ENCODE measurements around the gene POU2F1. TPM values are rescaled to one million over a fixed set of nuclear protein-coding genes. Genes with fewer than 3 reads are reported as not detected.
A peak's percentile ranks its signal among the peaks of the same experiment; 100 is the strongest.

The POU2F1 gene
- total and polyA plus RNA-seq, 7 donors = 0.83 to 9.0 (median 6.3) TPM

DNA sequence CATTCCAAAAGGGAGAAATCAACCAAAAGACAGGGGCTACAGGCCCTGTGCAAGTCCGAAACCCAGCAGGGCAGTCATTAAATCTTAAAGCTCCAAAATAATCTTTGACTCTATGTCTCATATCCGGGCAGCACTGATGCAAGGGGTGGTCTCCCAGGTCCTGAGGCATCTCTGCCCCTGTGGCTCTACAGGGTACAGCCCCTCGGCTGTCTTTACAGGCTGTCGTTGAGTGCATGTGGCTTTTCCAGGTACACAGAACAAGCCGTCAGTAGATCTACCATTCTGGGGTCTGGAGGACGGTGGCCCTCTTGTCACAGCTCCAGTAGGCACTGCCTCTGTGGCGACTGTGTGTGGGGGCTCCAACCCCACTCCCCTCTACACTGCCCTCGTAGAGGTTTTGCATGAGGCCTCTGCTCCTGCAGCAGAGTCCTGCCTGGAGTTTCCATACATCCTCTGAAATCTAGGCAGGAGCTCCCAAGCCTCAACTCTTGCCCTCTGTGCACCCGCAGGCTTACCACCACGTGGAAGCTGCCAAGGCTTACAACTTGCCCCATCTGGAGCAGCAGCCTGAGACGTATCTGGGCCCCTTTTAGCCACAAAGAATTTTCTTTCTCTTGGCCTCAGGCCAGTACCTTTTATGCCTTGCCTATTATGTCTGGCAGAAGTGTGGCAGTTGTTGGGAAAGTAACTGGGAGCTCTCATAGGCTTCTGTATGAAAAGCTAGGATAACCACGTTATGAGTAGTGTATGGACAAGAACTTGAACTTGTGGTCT, 52.5 kb downstream of the POU2F1 start:
- Histone ChIP-seq H3K4me1 (peaks cover 52% of the 10 kb centered on the region), H3K4me3 (no peak overlapping the region), H3K27me3 (ENCODE audit: insufficient read depth in 3 of 3, low read length in 2 of 3) (no peaks in the 10 kb centered on the region), H3K27ac (no peak overlapping the region), H3K36me3 (ENCODE audit: insufficient read depth in 1 of 2, low read depth in 1 of 2) (no peaks in the 10 kb centered on the region), H3K9me3 (no peaks in the 10 kb centered on the region)
- ATAC-seq (peak; percentile 36 to 78 (median 62)), DNase-seq (no peak)
- WGBS, 3 donors = 59 to 66% (median 64%) methylated on average over 12 of the region's 12 CpGs
- TF ChIP-seq, protein P1, sequence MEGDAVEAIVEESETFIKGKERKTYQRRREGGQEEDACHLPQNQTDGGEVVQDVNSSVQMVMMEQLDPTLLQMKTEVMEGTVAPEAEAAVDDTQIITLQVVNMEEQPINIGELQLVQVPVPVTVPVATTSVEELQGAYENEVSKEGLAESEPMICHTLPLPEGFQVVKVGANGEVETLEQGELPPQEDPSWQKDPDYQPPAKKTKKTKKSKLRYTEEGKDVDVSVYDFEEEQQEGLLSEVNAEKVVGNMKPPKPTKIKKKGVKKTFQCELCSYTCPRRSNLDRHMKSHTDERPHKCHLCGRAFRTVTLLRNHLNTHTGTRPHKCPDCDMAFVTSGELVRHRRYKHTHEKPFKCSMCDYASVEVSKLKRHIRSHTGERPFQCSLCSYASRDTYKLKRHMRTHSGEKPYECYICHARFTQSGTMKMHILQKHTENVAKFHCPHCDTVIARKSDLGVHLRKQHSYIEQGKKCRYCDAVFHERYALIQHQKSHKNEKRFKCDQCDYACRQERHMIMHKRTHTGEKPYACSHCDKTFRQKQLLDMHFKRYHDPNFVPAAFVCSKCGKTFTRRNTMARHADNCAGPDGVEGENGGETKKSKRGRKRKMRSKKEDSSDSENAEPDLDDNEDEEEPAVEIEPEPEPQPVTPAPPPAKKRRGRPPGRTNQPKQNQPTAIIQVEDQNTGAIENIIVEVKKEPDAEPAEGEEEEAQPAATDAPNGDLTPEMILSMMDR (IDR thresholded peaks at IDR 0.05) = no peak
- intact Hi-C loops (cut with DNase I) = no loop called here

DNA sequence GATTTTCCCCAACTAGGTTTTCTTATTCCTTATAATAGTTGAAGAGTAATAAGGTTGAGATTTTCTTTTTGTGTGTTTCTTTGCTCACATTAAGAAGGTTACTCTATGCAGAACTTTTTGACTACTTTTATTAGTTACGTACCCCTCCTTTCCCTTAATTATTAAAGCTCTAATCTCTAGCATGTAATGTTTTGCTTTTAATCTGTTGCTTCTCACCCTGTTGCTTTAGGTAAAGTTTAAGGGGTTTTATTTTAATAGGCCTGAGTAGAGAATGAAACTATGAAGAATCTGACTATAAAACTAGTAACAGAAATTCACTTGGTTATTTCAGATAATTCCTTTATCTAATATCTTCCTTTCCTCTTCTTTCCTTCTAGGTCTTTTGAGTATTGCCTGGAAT, 53.4 kb downstream of the POU2F1 start:
- Histone ChIP-seq H3K27ac (no peak overlapping the region), H3K4me3 (no peak overlapping the region), H3K9me3 (no peaks in the 10 kb centered on the region), H3K27me3 (ENCODE audit: insufficient read depth in 3 of 3, low read length in 2 of 3) (no peaks in the 10 kb centered on the region), H3K36me3 (ENCODE audit: insufficient read depth in 1 of 2, low read depth in 1 of 2) (no peaks in the 10 kb centered on the region), H3K4me1 (peaks cover 52% of the 10 kb centered on the region)
- DNase-seq (no peak), ATAC-seq (no peak)
- TF ChIP-seq, protein P1 (IDR thresholded peaks at IDR 0.05) = no peak
- 88 to 96% (median 92%) methylated on average over 1 of the region's 1 CpG for WGBS, 3 donors
- intact Hi-C loops (cut with DNase I) = no loop called here

DNA sequence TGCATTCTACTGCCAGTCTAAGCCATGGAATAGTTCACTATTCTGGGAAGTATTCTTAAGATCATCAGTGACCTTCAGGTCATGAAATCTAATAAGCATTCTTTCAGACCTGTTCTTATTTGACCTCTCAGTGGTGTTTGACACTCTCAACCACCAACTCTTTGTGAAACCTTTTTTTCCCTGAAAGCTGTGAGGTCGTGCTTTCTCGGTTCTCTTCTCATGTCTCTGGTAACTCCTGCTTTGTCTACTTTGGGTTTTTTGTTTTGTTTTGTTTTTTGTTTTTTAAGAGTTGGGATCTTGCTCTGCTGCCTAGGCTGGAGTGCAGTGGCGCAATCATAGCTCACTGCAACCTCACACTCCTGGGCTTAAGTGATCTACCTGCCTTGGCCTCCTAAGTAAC, 56.3 kb downstream of the POU2F1 start:
- H3K36me3 ChIP-seq (ENCODE audit: insufficient read depth in 1 of 2, low read depth in 1 of 2) = no peaks in the 10 kb centered on the region
- no peak for ATAC-seq
- H3K4me1 ChIP-seq = peaks cover 50% of the 10 kb centered on the region
- H3K9me3 ChIP-seq = no peaks in the 10 kb centered on the region
- no peak overlapping the region for H3K27ac ChIP-seq
- no peaks in the 10 kb centered on the region for H3K27me3 ChIP-seq (ENCODE audit: insufficient read depth in 3 of 3, low read length in 2 of 3)
- no peak for DNase-seq
- WGBS, 3 donors = 92 to 94% (median 94%) methylated on average over 3 of the region's 3 CpGs
- no peak overlapping the region for H3K4me3 ChIP-seq
- intact Hi-C loops (cut with DNase I) = no loop called here
- TF ChIP-seq, protein P1 (IDR thresholded peaks at IDR 0.05) = no peak

DNA sequence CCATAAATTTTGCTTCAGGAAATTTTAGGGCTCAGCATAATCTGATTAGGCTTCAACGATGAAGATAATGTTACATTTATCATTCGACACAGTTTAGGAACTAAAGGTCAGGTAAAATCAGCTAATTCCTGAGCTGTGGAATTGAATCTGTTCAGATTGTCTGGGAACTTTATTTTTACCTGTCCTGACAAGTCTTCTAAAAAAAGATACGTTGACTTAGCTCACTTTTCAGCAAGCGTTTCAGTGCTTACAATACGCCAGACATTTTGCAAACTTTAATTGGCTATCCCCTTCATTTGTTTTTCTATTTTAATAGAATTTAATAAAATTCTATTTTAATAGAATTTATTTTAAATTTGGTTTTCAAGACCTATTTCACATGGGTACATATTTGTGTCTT, 57.8 kb downstream of the POU2F1 start:
- intact Hi-C loops (cut with DNase I) = no loop called here
- WGBS, 3 donors = 37 to 62% (median 40%) methylated on average over 5 of the region's 5 CpGs
- Histone ChIP-seq H3K27me3 (ENCODE audit: insufficient read depth in 3 of 3, low read length in 2 of 3) (no peaks in the 10 kb centered on the region), H3K4me3 (no peak overlapping the region), H3K36me3 (ENCODE audit: insufficient read depth in 1 of 2, low read depth in 1 of 2) (no peaks in the 10 kb centered on the region), H3K4me1 (peaks cover 43% of the 10 kb centered on the region), H3K9me3 (no peaks in the 10 kb centered on the region), H3K27ac (no peak overlapping the region)
- TF ChIP-seq, protein P1 (IDR thresholded peaks at IDR 0.05) = no peak
- no peak for DNase-seq
- ATAC-seq = peak in 3 of 4 donors; percentile 45 to 56 (median 53)

DNA sequence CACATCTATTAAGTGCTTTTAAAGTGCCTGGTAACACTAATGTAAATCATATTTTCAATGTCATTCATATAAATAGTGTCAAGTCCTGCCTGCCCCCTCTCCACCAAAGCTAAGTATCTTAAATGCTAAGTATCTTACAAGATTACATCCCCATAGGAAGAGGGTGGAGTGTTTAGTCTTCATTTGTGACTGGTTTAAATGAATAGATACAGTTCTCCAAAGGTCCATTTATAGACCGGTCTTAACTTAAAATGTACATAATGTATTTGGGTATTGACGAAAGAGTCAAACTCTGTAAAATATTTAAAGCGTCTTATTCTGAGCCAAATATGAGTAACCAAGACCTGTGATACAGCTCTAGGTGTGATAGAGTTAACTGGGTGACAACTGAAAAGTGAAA, 60.2 kb downstream of the POU2F1 start:
- H3K4me1 ChIP-seq = peaks cover 34% of the 10 kb centered on the region
- ATAC-seq = no peak
- H3K36me3 ChIP-seq (ENCODE audit: insufficient read depth in 1 of 2, low read depth in 1 of 2) = no peaks in the 10 kb centered on the region
- no peak overlapping the region for H3K4me3 ChIP-seq
- intact Hi-C loops (cut with DNase I) = no loop called here
- WGBS, 3 donors = 86 to 97% (median 90%) methylated on average over 3 of the region's 3 CpGs
- no peak for DNase-seq
- no peaks in the 10 kb centered on the region for H3K27me3 ChIP-seq (ENCODE audit: insufficient read depth in 3 of 3, low read length in 2 of 3)
- TF ChIP-seq, protein P1 (IDR thresholded peaks at IDR 0.05) = no peak
- H3K9me3 ChIP-seq = no peaks in the 10 kb centered on the region
- no peak overlapping the region for H3K27ac ChIP-seq
